ENCODE data around the gene WASHC2A. TPM values are rescaled to one million over a fixed set of nuclear protein-coding genes. Genes with fewer than 3 reads are reported as not detected.
"Not testable (repeated sequence)": the region's sequence is repeated elsewhere in the genome, so short reads cannot be mapped to it uniquely, and the experiment has no call there.

WASHC2A gene
- total and polyA plus RNA-seq, 2 donors (not counting 1 experiment from before 2014, with no cell fraction given): 21.2 to 66.5 TPM

- intact Hi-C loops (cut with micrococcal nuclease): not testable (repeated sequence)
These were observed 7.8 kb downstream of the WASHC2A start for GRCh38 chr10:50075544-50075943.

DNA sequence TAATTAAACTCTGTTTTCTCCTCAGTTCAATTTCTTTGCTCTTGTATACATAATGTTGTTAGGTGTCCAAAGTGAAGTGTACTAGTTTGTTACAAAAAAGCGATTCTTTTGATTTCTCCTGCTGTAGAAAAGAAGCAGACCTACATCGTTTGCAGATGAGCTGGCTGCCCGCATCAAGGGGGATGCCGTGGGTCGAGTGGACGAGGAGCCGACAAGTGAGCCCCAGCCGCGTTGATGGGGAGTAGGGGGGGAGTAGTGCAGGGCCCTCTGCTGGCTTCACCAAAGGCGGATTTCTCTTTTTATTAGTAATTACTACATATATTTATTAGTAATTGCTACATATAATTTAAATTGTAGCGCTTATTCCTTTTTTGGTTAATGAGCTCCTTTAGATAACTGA is 23.6 kb downstream of the WASHC2A start:
- H3K27me3 ChIP-seq (replicated peaks in 1 of 4; ENCODE audit: control extremely low read depth in 1 of 4, control insufficient read depth in 3 of 4, insufficient read depth in 4 of 4, low read length in 3 of 4); H3K79me2 ChIP-seq (ENCODE audit: control insufficient read depth, insufficient read depth, low read length); H3K4me1 Mint-ChIP-seq; H3K9ac ChIP-seq (ENCODE audit: low read length); H3K36me3 ChIP-seq (replicated peaks in 1 of 2; ENCODE audit: control extremely low read depth in 1 of 2, control insufficient read depth in 1 of 2, extremely low read depth in 1 of 2, insufficient read depth in 2 of 2, low read length in 1 of 2); POLR2A ChIA-PET; CTCF ChIA-PET; intact Hi-C loops (cut with micrococcal nuclease); H3K4me3 Mint-ChIP-seq; H2AFZ ChIP-seq (ENCODE audit: insufficient read depth, low read depth, low read length, poor library complexity, severe bottlenecking); H3K9me3 ChIP-seq (ENCODE audit: control extremely low read depth in 1 of 3, control insufficient read depth in 2 of 3, insufficient read depth in 1 of 3, low read length in 2 of 3); H3K4me3 ChIP-seq (ENCODE audit: control extremely low read depth in 1 of 5, extremely low read depth in 1 of 5, insufficient read depth in 1 of 5, low read depth in 2 of 5, low read length in 4 of 5); H3K4me2 ChIP-seq (replicated peaks; ENCODE audit: low read depth, low read length, poor library complexity, severe bottlenecking); H3K9me3 Mint-ChIP-seq (ENCODE audit: insufficient read depth); H4K20me1 ChIP-seq (ENCODE audit: control insufficient read depth, insufficient read depth, low read length, poor library complexity, severe bottlenecking); H3K27ac Mint-ChIP-seq; H3K4me1 ChIP-seq (ENCODE audit: control insufficient read depth in 2 of 2, insufficient read depth in 2 of 2, low read length in 2 of 2); ATAC-seq (ENCODE audit: low read depth); H3K27me3 Mint-ChIP-seq; H3K27ac ChIP-seq (ENCODE audit: low read length in 2 of 2); DNase-seq: not testable (repeated sequence)
- WGBS (ENCODE audit: insufficient coverage): no CpG with 5 or more reads among the region's 11 CpGs

More at GRCh38 chr10:50075544-50075943, 7.8 kb downstream of the WASHC2A start:
- H3K9me3 ChIP-seq (ENCODE audit: control extremely low read depth in 1 of 3, control insufficient read depth in 2 of 3, insufficient read depth in 1 of 3, low read length in 2 of 3); H3K27me3 Mint-ChIP-seq; H3K4me2 ChIP-seq (replicated peaks; ENCODE audit: low read depth, low read length, poor library complexity, severe bottlenecking); H4K20me1 ChIP-seq (ENCODE audit: control insufficient read depth, insufficient read depth, low read length, poor library complexity, severe bottlenecking); POLR2A ChIA-PET; H2AFZ ChIP-seq (ENCODE audit: insufficient read depth, low read depth, low read length, poor library complexity, severe bottlenecking); DNase-seq; H3K27ac Mint-ChIP-seq; H3K9ac ChIP-seq (ENCODE audit: low read length); H3K36me3 ChIP-seq (replicated peaks in 1 of 2; ENCODE audit: control extremely low read depth in 1 of 2, control insufficient read depth in 1 of 2, extremely low read depth in 1 of 2, insufficient read depth in 2 of 2, low read length in 1 of 2); H3K4me3 Mint-ChIP-seq; H3K79me2 ChIP-seq (ENCODE audit: control insufficient read depth, insufficient read depth, low read length); H3K27ac ChIP-seq (ENCODE audit: low read length in 2 of 2); CTCF ChIA-PET; H3K9me3 Mint-ChIP-seq (ENCODE audit: insufficient read depth); H3K27me3 ChIP-seq (replicated peaks in 1 of 4; ENCODE audit: control extremely low read depth in 1 of 4, control insufficient read depth in 3 of 4, insufficient read depth in 4 of 4, low read length in 3 of 4); H3K4me3 ChIP-seq (ENCODE audit: control extremely low read depth in 1 of 5, extremely low read depth in 1 of 5, insufficient read depth in 1 of 5, low read depth in 2 of 5, low read length in 4 of 5); ATAC-seq (ENCODE audit: low read depth); H3K4me1 ChIP-seq (ENCODE audit: control insufficient read depth in 2 of 2, insufficient read depth in 2 of 2, low read length in 2 of 2); H3K4me1 Mint-ChIP-seq: not testable (repeated sequence)
- no CpG with 5 or more reads among the region's 2 CpGs for WGBS (ENCODE audit: insufficient coverage)

GRCh38 chr10:50092928-50093327 is 25.2 kb downstream of the WASHC2A start:
- H3K27me3 Mint-ChIP-seq; H3K9me3 Mint-ChIP-seq (ENCODE audit: insufficient read depth); H3K4me3 Mint-ChIP-seq; H4K20me1 ChIP-seq (ENCODE audit: control insufficient read depth, insufficient read depth, low read length, poor library complexity, severe bottlenecking); H3K27ac ChIP-seq (ENCODE audit: low read length in 2 of 2); H3K9me3 ChIP-seq (ENCODE audit: control extremely low read depth in 1 of 3, control insufficient read depth in 2 of 3, insufficient read depth in 1 of 3, low read length in 2 of 3); H3K9ac ChIP-seq (ENCODE audit: low read length); DNase-seq; ATAC-seq (ENCODE audit: low read depth); POLR2A ChIA-PET; CTCF ChIA-PET; H3K4me2 ChIP-seq (replicated peaks; ENCODE audit: low read depth, low read length, poor library complexity, severe bottlenecking); H3K4me1 Mint-ChIP-seq; H3K4me1 ChIP-seq (ENCODE audit: control insufficient read depth in 2 of 2, insufficient read depth in 2 of 2, low read length in 2 of 2); intact Hi-C loops (cut with micrococcal nuclease); H3K4me3 ChIP-seq (ENCODE audit: control extremely low read depth in 1 of 5, extremely low read depth in 1 of 5, insufficient read depth in 1 of 5, low read depth in 2 of 5, low read length in 4 of 5); H2AFZ ChIP-seq (ENCODE audit: insufficient read depth, low read depth, low read length, poor library complexity, severe bottlenecking); H3K27ac Mint-ChIP-seq; H3K79me2 ChIP-seq (ENCODE audit: control insufficient read depth, insufficient read depth, low read length); H3K27me3 ChIP-seq (replicated peaks in 1 of 4; ENCODE audit: control extremely low read depth in 1 of 4, control insufficient read depth in 3 of 4, insufficient read depth in 4 of 4, low read length in 3 of 4); H3K36me3 ChIP-seq (replicated peaks in 1 of 2; ENCODE audit: control extremely low read depth in 1 of 2, control insufficient read depth in 1 of 2, extremely low read depth in 1 of 2, insufficient read depth in 2 of 2, low read length in 1 of 2): not testable (repeated sequence)
- no CpG with 5 or more reads among the region's 8 CpGs for WGBS (ENCODE audit: insufficient coverage)

GRCh38 chr10:50094630-50095029 is 26.9 kb downstream of the WASHC2A start:
- H4K20me1 ChIP-seq (ENCODE audit: control insufficient read depth, insufficient read depth, low read length, poor library complexity, severe bottlenecking); H3K36me3 ChIP-seq (replicated peaks in 1 of 2; ENCODE audit: control extremely low read depth in 1 of 2, control insufficient read depth in 1 of 2, extremely low read depth in 1 of 2, insufficient read depth in 2 of 2, low read length in 1 of 2); H3K4me2 ChIP-seq (replicated peaks; ENCODE audit: low read depth, low read length, poor library complexity, severe bottlenecking); H3K4me1 ChIP-seq (ENCODE audit: control insufficient read depth in 2 of 2, insufficient read depth in 2 of 2, low read length in 2 of 2); H3K4me3 Mint-ChIP-seq; intact Hi-C loops (cut with micrococcal nuclease); H3K9me3 ChIP-seq (ENCODE audit: control extremely low read depth in 1 of 3, control insufficient read depth in 2 of 3, insufficient read depth in 1 of 3, low read length in 2 of 3); H3K4me1 Mint-ChIP-seq; POLR2A ChIA-PET; H3K27me3 Mint-ChIP-seq; H3K27ac Mint-ChIP-seq; H3K27me3 ChIP-seq (replicated peaks in 1 of 4; ENCODE audit: control extremely low read depth in 1 of 4, control insufficient read depth in 3 of 4, insufficient read depth in 4 of 4, low read length in 3 of 4); DNase-seq; H3K4me3 ChIP-seq (ENCODE audit: control extremely low read depth in 1 of 5, extremely low read depth in 1 of 5, insufficient read depth in 1 of 5, low read depth in 2 of 5, low read length in 4 of 5); H3K79me2 ChIP-seq (ENCODE audit: control insufficient read depth, insufficient read depth, low read length); ATAC-seq (ENCODE audit: low read depth); H3K27ac ChIP-seq (ENCODE audit: low read length in 2 of 2); H2AFZ ChIP-seq (ENCODE audit: insufficient read depth, low read depth, low read length, poor library complexity, severe bottlenecking); H3K9ac ChIP-seq (ENCODE audit: low read length); CTCF ChIA-PET; H3K9me3 Mint-ChIP-seq (ENCODE audit: insufficient read depth): not testable (repeated sequence)
- no CpG with 5 or more reads among the region's 5 CpGs for WGBS (ENCODE audit: insufficient coverage)

Data from B cell (primary cell).